Measurements from ENCODE around the gene ADIPOR2. TPM values are rescaled to one million over a fixed set of nuclear protein-coding genes. Genes with fewer than 3 reads are reported as not detected.

ADIPOR2 gene
- total RNA-seq, 4 donors from 2014 or later = 29.5 to 44.3 (median 37.1) TPM

GRCh38 chr12:1799051-1799881, 108.4 kb downstream of the ADIPOR2 start:
- DNase-seq (ENCODE audit: low spot score in 2 of 2) = peak in 1 of 2 donors; percentile 84
- TF ChIP-seq POLR2A (IDR thresholded peaks at IDR 0.05) (no peak), CTCF (IDR thresholded peaks at IDR 0.05) (no peak)
- H3K4me3 ChIP-seq (ENCODE audit: low read depth, poor library complexity, severe bottlenecking) = no peak overlapping the region
- WGBS, 2 donors = 87 to 89% methylated on average over 18 to 20 of the region's 21 CpGs
- intact Hi-C loops (cut with DNase I; ENCODE audit: low total_unique reads) = loop anchor here (5.0 kb wide), 2 partner anchors 138 to 488 kb away; no protein-coding TSS in a partner anchor

GRCh38 chr12:1799882-1800400, 109.1 kb downstream of the ADIPOR2 start:
- H3K4me3 ChIP-seq (ENCODE audit: low read depth, poor library complexity, severe bottlenecking) = no peak overlapping the region
- WGBS, 2 donors = 82 to 85% methylated on average over 12 of the region's 12 CpGs
- intact Hi-C loops (cut with DNase I; ENCODE audit: low total_unique reads) = loop anchor here (5.0 kb wide), 2 partner anchors 137 to 487 kb away; no protein-coding TSS in a partner anchor
- peak in 1 of 2 donors; percentile 75 for DNase-seq (ENCODE audit: low spot score in 2 of 2)
- TF ChIP-seq CTCF (IDR thresholded peaks at IDR 0.05) (no peak), POLR2A (IDR thresholded peaks at IDR 0.05) (no peak)

GRCh38 chr12:1800401-1801302, 109.8 kb downstream of the ADIPOR2 start:
- peak in 1 of 2 donors; percentile 87 for DNase-seq (ENCODE audit: low spot score in 2 of 2)
- intact Hi-C loops (cut with DNase I; ENCODE audit: low total_unique reads) = no loop called here
- 61 to 63% methylated on average over 12 to 14 of the region's 14 CpGs for WGBS, 2 donors
- no peak overlapping the region for H3K4me3 ChIP-seq (ENCODE audit: low read depth, poor library complexity, severe bottlenecking)
- TF ChIP-seq CTCF (IDR thresholded peaks at IDR 0.05) (no peak), POLR2A (IDR thresholded peaks at IDR 0.05) (no peak)

- no peak overlapping the region for H3K4me3 ChIP-seq (ENCODE audit: low read depth, poor library complexity, severe bottlenecking)
- intact Hi-C loops (cut with DNase I; ENCODE audit: low total_unique reads) = no loop called here
- DNase-seq (ENCODE audit: low spot score in 2 of 2) = no peak
- no peak for TF ChIP-seq CTCF (IDR thresholded peaks at IDR 0.05)
- no peak for TF ChIP-seq POLR2A (IDR thresholded peaks at IDR 0.05)
- 64 to 67% methylated on average over 15 to 16 of the region's 16 CpGs for WGBS, 2 donors
Observed at GRCh38 chr12:1801303-1801975, 110.6 kb downstream of the ADIPOR2 start.

GRCh38 chr12:1803736-1804135, 112.9 kb downstream of the ADIPOR2 start:
- intact Hi-C loops (cut with DNase I; ENCODE audit: low total_unique reads) = no loop called here
- 78 to 80% methylated on average over 7 of the region's 7 CpGs for WGBS, 2 donors
- H3K4me3 ChIP-seq (ENCODE audit: low read depth, poor library complexity, severe bottlenecking) = no peak overlapping the region
- peak in 1 of 2 donors; percentile 79 for DNase-seq (ENCODE audit: low spot score in 2 of 2)
- TF ChIP-seq POLR2A (IDR thresholded peaks at IDR 0.05) (no peak), CTCF (IDR thresholded peaks at IDR 0.05) (no peak)

Data from lower leg skin (tissue), 4 donors.